ENCODE results near the gene CCDC138. TPM values are rescaled to one million over a fixed set of nuclear protein-coding genes. Genes with fewer than 3 reads are reported as not detected.

CCDC138 gene
- total and polyA plus RNA-seq, 2 of the 13 experiments (the other 11 are each of a cell fraction or from before 2014, with no cell fraction given): 5.6 to 32.5 TPM

- no peak for TF ChIP-seq SP2 (CRISPR knock-in tag; IDR thresholded peaks at IDR 0.05)
- peak; percentile 93 for TF ChIP-seq FOXA3 (CRISPR knock-in tag; IDR thresholded peaks at IDR 0.05)
- TF ChIP-seq CCDC6 (CRISPR knock-in tag; IDR thresholded peaks at IDR 0.05): no peak
- no peak for TF ChIP-seq ZSCAN31 (CRISPR knock-in tag; IDR thresholded peaks at IDR 0.05; ENCODE audit: low read depth)
- TF ChIP-seq ZNF564 (CRISPR knock-in tag; IDR thresholded peaks at IDR 0.05): no peak
- no peak for TF ChIP-seq PHF8 (CRISPR knock-in tag; IDR thresholded peaks at IDR 0.05)
- TF ChIP-seq ZNF784 (CRISPR knock-in tag; IDR thresholded peaks at IDR 0.05; ENCODE audit: borderline replicate concordance): no peak
- peak; percentile 70 for TF ChIP-seq GATAD2A (CRISPR knock-in tag; IDR thresholded peaks at IDR 0.05)
- no peak for TF ChIP-seq NAIF1 (CRISPR knock-in tag; IDR thresholded peaks at IDR 0.05; ENCODE audit: borderline replicate concordance)
- peak; percentile 76 for TF ChIP-seq MEF2D (CRISPR knock-in tag; IDR thresholded peaks at IDR 0.05)
- no peak for TF ChIP-seq POLR2AphosphoS2 (IDR thresholded peaks at IDR 0.05; ENCODE audit: low read depth, low read length)
- peak; percentile 85 for TF ChIP-seq POGZ (CRISPR knock-in tag; IDR thresholded peaks at IDR 0.05)
- TF ChIP-seq ESRRA (CRISPR knock-in tag; IDR thresholded peaks at IDR 0.05; ENCODE audit: low read depth): 0 out of 2 replicates have a peak, but pooled peaks have one; percentile 30
- TF ChIP-seq ZNF883 (CRISPR knock-in tag; IDR thresholded peaks at IDR 0.05; ENCODE audit: not compliant biosample characterization): no peak
- TF ChIP-seq ELF1 (CRISPR knock-in tag; IDR thresholded peaks at IDR 0.05): peak; percentile 78
- TF ChIP-seq HMG20A (CRISPR knock-in tag; IDR thresholded peaks at IDR 0.05; ENCODE audit: borderline replicate concordance): peak; percentile 28; the same call in 1 of the 2 replicates
- no peak for TF ChIP-seq HNF4G (IDR thresholded peaks at IDR 0.05; ENCODE audit: borderline replicate concordance, low read depth, low read length)
- 0 out of 2 replicates have a peak, but pooled peaks have one; percentile 13 for TF ChIP-seq HNF4G (CRISPR knock-in tag; IDR thresholded peaks at IDR 0.05; ENCODE audit: borderline replicate concordance, low read depth)
- TF ChIP-seq CENPX (CRISPR knock-in tag; IDR thresholded peaks at IDR 0.05): no peak
- 0 out of 2 replicates have a peak, but pooled peaks have one; percentile 12 for TF ChIP-seq SOX13 (IDR thresholded peaks at IDR 0.05)
- TF ChIP-seq SOX13 (CRISPR knock-in tag; conservative IDR thresholded peaks at IDR 0.05 in 1 of 2, IDR thresholded peaks at IDR 0.05 in 1 of 2): peak in 1 of 2 experiments; percentile 89; a peak in 2 of 4 replicates
- 0 out of 2 replicates have a peak, but pooled peaks have one; percentile 17 for TF ChIP-seq SPEN (CRISPR knock-in tag; IDR thresholded peaks at IDR 0.05; ENCODE audit: low read depth)
- peak; percentile 76; the same call in 1 of the 2 replicates for TF ChIP-seq FOXO1 (CRISPR knock-in tag; IDR thresholded peaks at IDR 0.05)
- no peak for TF ChIP-seq MBNL3 (CRISPR knock-in tag; conservative IDR thresholded peaks at IDR 0.05)
- TF ChIP-seq CSRNP1 (CRISPR knock-in tag; IDR thresholded peaks at IDR 0.05): no peak
- no peak for TF ChIP-seq ZBTB3 (CRISPR knock-in tag; IDR thresholded peaks at IDR 0.05; ENCODE audit: borderline replicate concordance, low read depth)
- TF ChIP-seq ZNF331 (CRISPR knock-in tag; IDR thresholded peaks at IDR 0.05): peak; percentile 53; the same call in 1 of the 2 replicates
- peak; percentile 98 for TF ChIP-seq PPARG (CRISPR knock-in tag; conservative IDR thresholded peaks at IDR 0.05)
- no peak for TF ChIP-seq ETV6 (CRISPR knock-in tag; conservative IDR thresholded peaks at IDR 0.05)
- TF ChIP-seq NONO (IDR thresholded peaks at IDR 0.05): no peak
- TF ChIP-seq NONO (CRISPR knock-in tag; conservative IDR thresholded peaks at IDR 0.05): no peak
- no peak for TF ChIP-seq ATF7-NPFF (CRISPR knock-in tag; IDR thresholded peaks at IDR 0.05; ENCODE audit: low read depth)
- no peak for TF ChIP-seq BRD4 (CRISPR knock-in tag; IDR thresholded peaks at IDR 0.05)
Measured at GRCh38 chr2:108833219-108833618, 46.6 kb downstream of the CCDC138 start (continued).

Data from HepG2 (cell line).